ENCODE data around the gene TTC27.

DNA sequence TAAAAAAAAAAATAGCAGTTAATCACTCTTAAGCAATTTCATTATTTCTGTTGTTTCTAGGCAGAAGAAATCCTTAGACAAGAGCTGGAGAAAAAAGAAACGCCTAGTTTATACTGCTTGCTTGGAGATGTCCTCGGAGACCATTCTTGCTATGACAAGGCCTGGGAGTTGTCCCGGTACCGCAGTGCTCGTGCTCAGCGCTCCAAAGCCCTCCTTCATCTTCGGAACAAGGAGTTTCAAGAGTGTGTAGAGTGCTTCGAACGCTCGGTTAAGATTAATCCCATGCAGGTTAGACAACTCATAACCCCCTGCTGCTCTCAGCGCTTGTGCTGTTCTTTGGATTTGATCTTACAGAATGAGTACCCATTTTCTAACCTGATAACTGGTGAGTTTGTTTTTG lies 130.4 kb downstream of the TTC27 start:
- TF ChIP-seq, protein P1, sequence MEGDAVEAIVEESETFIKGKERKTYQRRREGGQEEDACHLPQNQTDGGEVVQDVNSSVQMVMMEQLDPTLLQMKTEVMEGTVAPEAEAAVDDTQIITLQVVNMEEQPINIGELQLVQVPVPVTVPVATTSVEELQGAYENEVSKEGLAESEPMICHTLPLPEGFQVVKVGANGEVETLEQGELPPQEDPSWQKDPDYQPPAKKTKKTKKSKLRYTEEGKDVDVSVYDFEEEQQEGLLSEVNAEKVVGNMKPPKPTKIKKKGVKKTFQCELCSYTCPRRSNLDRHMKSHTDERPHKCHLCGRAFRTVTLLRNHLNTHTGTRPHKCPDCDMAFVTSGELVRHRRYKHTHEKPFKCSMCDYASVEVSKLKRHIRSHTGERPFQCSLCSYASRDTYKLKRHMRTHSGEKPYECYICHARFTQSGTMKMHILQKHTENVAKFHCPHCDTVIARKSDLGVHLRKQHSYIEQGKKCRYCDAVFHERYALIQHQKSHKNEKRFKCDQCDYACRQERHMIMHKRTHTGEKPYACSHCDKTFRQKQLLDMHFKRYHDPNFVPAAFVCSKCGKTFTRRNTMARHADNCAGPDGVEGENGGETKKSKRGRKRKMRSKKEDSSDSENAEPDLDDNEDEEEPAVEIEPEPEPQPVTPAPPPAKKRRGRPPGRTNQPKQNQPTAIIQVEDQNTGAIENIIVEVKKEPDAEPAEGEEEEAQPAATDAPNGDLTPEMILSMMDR (conservative IDR thresholded peaks at IDR 0.05 in 1 of 2, IDR thresholded peaks at IDR 0.05 in 1 of 2; ENCODE audit: extremely low read depth in 1 of 2, insufficient read depth in 1 of 2, low read depth in 1 of 2, low read length in 2 of 2): no peak
- TF ChIP-seq EZH2 (IDR thresholded peaks at IDR 0.05; ENCODE audit: borderline replicate concordance, low read length): no peak
